IPS-NIHi7 (cell line): ENCODE results near the gene DNAJC5.

Experiments used
- DNase-seq: peaks from one replicate; pipeline ENCODE4 v3.0.0; 2012; ENCODE audit warnings: mixed read lengths; ENCODE audit errors: extremely low spot score

The DNAJC5 gene

DNA sequence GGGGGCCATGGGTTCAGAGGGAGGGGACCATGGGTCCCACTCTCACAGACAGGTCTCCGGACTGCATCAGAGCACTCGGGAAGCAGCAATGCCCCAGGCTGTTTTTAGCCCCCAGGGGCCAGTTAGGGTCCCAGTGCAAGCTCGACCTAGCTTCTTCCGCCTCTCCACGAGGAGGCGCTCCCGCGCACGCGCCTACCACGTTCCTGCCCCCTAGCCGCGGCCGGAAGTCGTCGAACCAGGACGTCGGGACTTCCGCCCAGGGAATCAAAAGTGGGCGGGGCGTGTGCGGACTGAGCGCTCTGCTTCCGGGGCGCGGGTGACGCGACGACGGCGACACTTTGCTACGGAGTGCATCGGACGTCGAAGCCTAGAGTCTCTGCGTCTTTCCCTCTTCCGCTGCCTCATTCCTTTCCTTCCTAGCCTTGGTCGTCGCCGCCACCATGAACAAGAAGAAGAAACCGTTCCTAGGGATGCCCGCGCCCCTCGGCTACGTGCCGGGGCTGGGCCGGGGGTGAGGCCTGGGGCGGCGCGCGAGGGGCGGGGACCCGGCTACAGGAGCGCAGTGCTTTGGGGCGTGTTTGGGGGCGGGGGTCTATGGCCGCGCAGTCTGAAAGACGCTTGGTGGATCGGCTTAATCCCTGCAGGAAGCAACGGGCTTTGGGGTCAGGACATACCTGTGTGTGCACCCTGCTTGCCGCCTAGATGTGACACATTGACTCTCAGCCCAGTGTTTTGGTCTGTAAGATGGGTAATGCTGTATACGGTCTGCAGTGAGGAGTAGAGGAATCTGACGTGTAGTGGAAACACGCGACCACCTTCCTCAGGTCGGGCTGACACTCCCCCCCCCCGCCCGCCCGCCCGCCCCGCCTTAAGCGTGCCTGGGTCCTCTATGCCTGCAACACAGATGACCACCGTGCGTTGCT lies 86.1 kb downstream of the DNAJC5 start, which contains the start of gene PRPF6:
PRPF6 (plus strand) TSS at position 327 of the 923 bp plus-strand sequence; CDS start at position 441, 114 bp downstream.
- DNase-seq = peak; percentile 98

GRCh38 chr20:63982937-63983336 lies 88.0 kb downstream of the DNAJC5 start:
- DNase-seq = no peak
